Measurements from ENCODE around the gene RPS6KB2.

Gene RPS6KB2

GRCh38 chr11:67429722-67430121 lies 1.4 kb downstream of the RPS6KB2 start:
- DNase-seq (ENCODE audit: low read depth, low spot score), result no peak

- DNase-seq (ENCODE audit: low read depth, low spot score), result no peak
Observed at GRCh38 chr11:67431346-67432249, 3.3 kb downstream of the RPS6KB2 start.

GRCh38 chr11:67432655-67433349 lies 4.5 kb downstream of the RPS6KB2 start:
- no peak for DNase-seq (ENCODE audit: low read depth, low spot score)

- DNase-seq (ENCODE audit: low read depth, low spot score), result no peak
Observed at GRCh38 chr11:67433536-67434394, 5.5 kb downstream of the RPS6KB2 start.

GRCh38 chr11:67434395-67434881 lies 6.1 kb downstream of the RPS6KB2 start:
- no peak for DNase-seq (ENCODE audit: low read depth, low spot score)

GRCh38 chr11:67435031-67435726 lies 6.9 kb downstream of the RPS6KB2 start:
- DNase-seq (ENCODE audit: low read depth, low spot score), result no peak

- DNase-seq (ENCODE audit: low read depth, low spot score), result no peak
Observed at GRCh38 chr11:67435727-67436458, 7.6 kb downstream of the RPS6KB2 start.

- DNase-seq (ENCODE audit: low read depth, low spot score), result no peak
Observed at GRCh38 chr11:67436459-67437081, 8.3 kb downstream of the RPS6KB2 start.

- DNase-seq (ENCODE audit: low read depth, low spot score), result no peak
Observed at GRCh38 chr11:67437082-67437808, 9.0 kb downstream of the RPS6KB2 start, which contains the start of gene PTPRCAP. Gene PTPRCAP (minus strand): TSS chr11:67437682. CDS start chr11:67437619, 63 bp downstream.

- no peak for DNase-seq (ENCODE audit: low read depth, low spot score)
Observed at GRCh38 chr11:67437809-67438157, 9.5 kb downstream of the RPS6KB2 start.

- no peak for DNase-seq (ENCODE audit: low read depth, low spot score)
Observed at GRCh38 chr11:67438158-67438902, 10.0 kb downstream of the RPS6KB2 start.

GRCh38 chr11:67439321-67440228 lies 11.3 kb downstream of the RPS6KB2 start:
- DNase-seq (ENCODE audit: low read depth, low spot score), result no peak

GRCh38 chr11:67440229-67441097 lies 12.2 kb downstream of the RPS6KB2 start:
- DNase-seq (ENCODE audit: low read depth, low spot score), result no peak

- DNase-seq (ENCODE audit: low read depth, low spot score), result no peak
Observed at GRCh38 chr11:67441098-67441563, 12.8 kb downstream of the RPS6KB2 start.

GRCh38 chr11:67441731-67442351 lies 13.5 kb downstream of the RPS6KB2 start:
- no peak for DNase-seq (ENCODE audit: low read depth, low spot score)

Data from smooth muscle cell of the brain vasculature (primary cell).